ENCODE data around the gene CCDC27. TPM values are rescaled to one million over a fixed set of nuclear protein-coding genes. Genes with fewer than 3 reads are reported as not detected.

Gene CCDC27
- total RNA-seq, 2 donors from 2014 or later, result not detected

- Histone ChIP-seq H3K9me3 (no peaks in the 10 kb centered on the region), H3K36me3 (peaks cover 26% of the 10 kb centered on the region), H3K27me3 (no peaks in the 10 kb centered on the region), H3K27ac (no peak overlapping the region), H3K4me1 (peaks cover 0 to 46% of the 10 kb centered on the region in 2 donors), H3K4me3 (no peak overlapping the region)
- TF ChIP-seq CTCF (IDR thresholded peaks at IDR 0.05), result no peak
- DNase-seq (ENCODE audit: low spot score), result no peak
Observed at GRCh38 chr1:3789421-3790300, 37.4 kb downstream of the CCDC27 start.

GRCh38 chr1:3790500-3790923 lies 38.3 kb downstream of the CCDC27 start:
- DNase-seq (ENCODE audit: low spot score), result no peak
- Histone ChIP-seq H3K4me1 (peaks cover 0 to 54% of the 10 kb centered on the region in 2 donors), H3K9me3 (no peaks in the 10 kb centered on the region), H3K27ac (no peak overlapping the region), H3K4me3 (no peak overlapping the region), H3K36me3 (peaks cover 22% of the 10 kb centered on the region), H3K27me3 (no peaks in the 10 kb centered on the region)
- no peak for TF ChIP-seq CTCF (IDR thresholded peaks at IDR 0.05)

- DNase-seq (ENCODE audit: low spot score), result no peak
- Histone ChIP-seq H3K27ac (no peak overlapping the region), H3K4me1 (peaks cover 0 to 56% of the 10 kb centered on the region in 2 donors), H3K27me3 (no peaks in the 10 kb centered on the region), H3K4me3 (no peak overlapping the region), H3K36me3 (peaks cover 21% of the 10 kb centered on the region), H3K9me3 (no peaks in the 10 kb centered on the region)
- no peak for TF ChIP-seq CTCF (IDR thresholded peaks at IDR 0.05)
Observed at GRCh38 chr1:3790952-3791351, 38.7 kb downstream of the CCDC27 start.

GRCh38 chr1:3795453-3796214 lies 43.4 kb downstream of the CCDC27 start:
- Histone ChIP-seq H3K4me3 (peak overlapping the region; percentile 90 to 97), H3K27ac (peak overlapping the region; percentile 70 to 76), H3K27me3 (no peaks in the 10 kb centered on the region), H3K36me3 (no peaks in the 10 kb centered on the region), H3K9me3 (no peaks in the 10 kb centered on the region), H3K4me1 (peaks cover 0 to 41% of the 10 kb centered on the region in 2 donors)
- no peak for TF ChIP-seq CTCF (IDR thresholded peaks at IDR 0.05)
- no peak for DNase-seq (ENCODE audit: low spot score)

- no peaks in the 10 kb centered on the region for H3K36me3 ChIP-seq
- H3K4me3 ChIP-seq, result peak within 1 kb of the TSS; percentile 90 to 97
- peaks cover 0 to 34% of the 10 kb centered on the region in 2 donors for H3K4me1 ChIP-seq
- peak within 1 kb of the TSS; percentile 70 to 76 for H3K27ac ChIP-seq
- peak in 1 of 2 donors; percentile 49 for TF ChIP-seq CTCF (IDR thresholded peaks at IDR 0.05)
- no peaks in the 10 kb centered on the region for H3K9me3 ChIP-seq
- no peaks in the 10 kb centered on the region for H3K27me3 ChIP-seq
- peak; percentile 89 for DNase-seq (ENCODE audit: low spot score)
Observed at GRCh38 chr1:3796215-3797061, 44.2 kb downstream of the CCDC27 start, which contains the start of gene LRRC47. Gene LRRC47 (minus strand): TSS chr1:3796498. CDS start chr1:3796476, 22 bp downstream.
